Parathyroid adenoma (tissue), 2 donors: ENCODE measurements around the gene TTN.

ENCODE experiments used
- H2AFZ ChIP-seq: fragments of 300-600 bp; sonication (generic); one replicate; pipeline ENCODE4 v1.7.0; 2017; ENCODE audit warnings: antibody characterized with exemption, mild to moderate bottlenecking
- H3K27ac ChIP-seq: fragments of 300-600 bp; sonication (generic); one replicate; pipeline ENCODE4 v1.7.0; 2017
- H3K27me3 ChIP-seq: fragments of 300-600 bp; sonication (generic); one replicate; pipeline ENCODE4 v1.7.0; 2017; ENCODE audit warnings: low read length; ENCODE audit not compliant: control insufficient read depth, insufficient read depth
- H3K36me3 ChIP-seq: fragments of 300-600 bp; sonication (generic); one replicate; pipeline ENCODE4 v1.7.0; 2017; ENCODE audit warnings: low read length; ENCODE audit not compliant: control insufficient read depth, insufficient read depth
- H3K4me1 ChIP-seq: fragments of 300-600 bp; sonication (generic); one replicate; pipeline ENCODE4 v1.7.0; 2017; ENCODE audit warnings: control low read depth
- H3K4me2 ChIP-seq: fragments of 300-600 bp; sonication (generic); one replicate; pipeline ENCODE4 v1.7.0; 2017; ENCODE audit warnings: low read length
- H3K4me3 ChIP-seq: fragments of 300-600 bp; sonication (generic); one replicate; pipeline ENCODE4 v1.7.0; 2017; ENCODE audit warnings: low read depth, low read length
- H3K79me2 ChIP-seq: fragments of 300-600 bp; sonication (generic); one replicate; pipeline ENCODE4 v1.7.0; 2017; ENCODE audit warnings: control low read depth
- H3K9ac ChIP-seq: fragments of 300-600 bp; sonication (generic); one replicate; pipeline ENCODE4 v1.7.0; 2017; ENCODE audit warnings: mild to moderate bottlenecking
- H3K9me3 ChIP-seq: fragments of 300-600 bp; sonication (generic); one replicate; pipeline ENCODE4 v1.7.0; 2017; ENCODE audit warnings: low read length; ENCODE audit not compliant: control insufficient read depth
- TF ChIP-seq, protein P1 (sequence below): fragments of 300-600 bp; sonication (generic); IDR thresholded peaks from one replicate; pipeline ENCODE4 v1.7.0; 2017; ENCODE audit warnings: antibody characterized with exemption, mild to moderate bottlenecking
- donor health status: primary hyperparathyroidism.

TTN gene

DNA sequence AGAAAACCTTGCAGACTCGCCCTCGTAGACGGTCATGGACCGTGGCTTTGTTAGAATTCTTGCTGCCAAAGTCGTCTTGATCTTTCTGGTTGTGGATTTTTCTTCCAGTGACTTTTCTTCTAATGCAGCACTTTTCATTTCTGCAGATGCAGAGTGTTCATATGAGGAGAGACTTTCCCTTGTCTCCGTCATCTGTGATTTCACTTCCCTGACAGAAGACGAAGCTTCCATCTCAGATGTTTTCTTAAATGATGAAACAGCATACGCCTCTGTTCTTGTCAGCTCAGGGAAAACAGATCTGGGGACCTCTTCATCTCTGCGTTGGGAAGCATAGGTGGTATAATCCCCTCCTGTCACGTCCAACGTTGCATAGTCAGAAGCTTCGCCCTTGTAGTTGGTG lies 276.1 kb downstream of the TTN start:
- Histone ChIP-seq H3K27ac (no peak overlapping the region), H3K9me3 (no peaks in the 10 kb centered on the region), H3K4me2 (no peak overlapping the region), H3K27me3 (no peaks in the 10 kb centered on the region), H2AFZ (no peak overlapping the region), H3K4me3 (no peak overlapping the region), H3K9ac (no peak overlapping the region), H3K79me2 (no peaks in the 10 kb centered on the region), H3K36me3 (no peaks in the 10 kb centered on the region), H3K4me1 (no peaks in the 10 kb centered on the region)
- TF ChIP-seq, protein P1, sequence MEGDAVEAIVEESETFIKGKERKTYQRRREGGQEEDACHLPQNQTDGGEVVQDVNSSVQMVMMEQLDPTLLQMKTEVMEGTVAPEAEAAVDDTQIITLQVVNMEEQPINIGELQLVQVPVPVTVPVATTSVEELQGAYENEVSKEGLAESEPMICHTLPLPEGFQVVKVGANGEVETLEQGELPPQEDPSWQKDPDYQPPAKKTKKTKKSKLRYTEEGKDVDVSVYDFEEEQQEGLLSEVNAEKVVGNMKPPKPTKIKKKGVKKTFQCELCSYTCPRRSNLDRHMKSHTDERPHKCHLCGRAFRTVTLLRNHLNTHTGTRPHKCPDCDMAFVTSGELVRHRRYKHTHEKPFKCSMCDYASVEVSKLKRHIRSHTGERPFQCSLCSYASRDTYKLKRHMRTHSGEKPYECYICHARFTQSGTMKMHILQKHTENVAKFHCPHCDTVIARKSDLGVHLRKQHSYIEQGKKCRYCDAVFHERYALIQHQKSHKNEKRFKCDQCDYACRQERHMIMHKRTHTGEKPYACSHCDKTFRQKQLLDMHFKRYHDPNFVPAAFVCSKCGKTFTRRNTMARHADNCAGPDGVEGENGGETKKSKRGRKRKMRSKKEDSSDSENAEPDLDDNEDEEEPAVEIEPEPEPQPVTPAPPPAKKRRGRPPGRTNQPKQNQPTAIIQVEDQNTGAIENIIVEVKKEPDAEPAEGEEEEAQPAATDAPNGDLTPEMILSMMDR: no peak

DNA sequence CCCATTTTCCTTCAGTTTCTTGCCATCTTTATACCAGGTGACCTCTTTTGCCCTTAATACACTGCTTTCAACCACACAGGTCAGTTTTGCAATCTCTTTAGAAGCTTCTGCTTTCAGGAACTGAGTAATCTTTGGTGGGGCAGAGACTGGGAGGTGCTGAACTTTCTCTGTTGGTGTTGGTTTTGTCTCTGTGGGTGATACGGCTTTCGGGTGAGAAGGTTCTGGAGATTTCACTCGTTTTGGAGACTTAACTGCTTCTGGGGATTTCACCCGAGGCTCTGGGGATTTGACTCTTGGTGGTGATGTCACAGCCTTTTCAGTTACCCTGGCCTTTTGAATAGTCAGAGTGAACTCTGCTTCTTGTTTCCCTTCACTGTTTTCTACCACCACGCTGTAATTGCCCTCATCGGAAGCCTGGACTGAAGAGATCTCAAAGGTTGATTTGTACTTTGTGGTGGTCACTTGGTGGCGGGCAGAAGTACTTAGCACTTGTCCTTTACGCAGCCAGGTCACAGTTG lies 276.5 kb downstream of the TTN start:
- TF ChIP-seq, protein P1: no peak
- H3K9ac ChIP-seq: no peak overlapping the region
- H3K36me3 ChIP-seq: no peaks in the 10 kb centered on the region
- no peaks in the 10 kb centered on the region for H3K9me3 ChIP-seq
- no peaks in the 10 kb centered on the region for H3K4me1 ChIP-seq
- no peak overlapping the region for H3K4me3 ChIP-seq
- no peak overlapping the region for H3K4me2 ChIP-seq
- no peak overlapping the region for H3K27ac ChIP-seq
- H3K27me3 ChIP-seq: no peaks in the 10 kb centered on the region
- no peak overlapping the region for H2AFZ ChIP-seq
- H3K79me2 ChIP-seq: no peaks in the 10 kb centered on the region

- no peaks in the 10 kb centered on the region for H3K36me3 ChIP-seq
- no peaks in the 10 kb centered on the region for H3K4me1 ChIP-seq
- no peak overlapping the region for H3K4me3 ChIP-seq
- no peak overlapping the region for H3K27ac ChIP-seq
- no peak overlapping the region for H3K9ac ChIP-seq
- no peaks in the 10 kb centered on the region for H3K27me3 ChIP-seq
- H3K9me3 ChIP-seq: no peaks in the 10 kb centered on the region
- TF ChIP-seq, protein P1: no peak
- H2AFZ ChIP-seq: no peak overlapping the region
- no peaks in the 10 kb centered on the region for H3K79me2 ChIP-seq
- H3K4me2 ChIP-seq: no peak overlapping the region
Observed at GRCh38 chr2:178530131-178530530, 277.1 kb downstream of the TTN start.

DNA sequence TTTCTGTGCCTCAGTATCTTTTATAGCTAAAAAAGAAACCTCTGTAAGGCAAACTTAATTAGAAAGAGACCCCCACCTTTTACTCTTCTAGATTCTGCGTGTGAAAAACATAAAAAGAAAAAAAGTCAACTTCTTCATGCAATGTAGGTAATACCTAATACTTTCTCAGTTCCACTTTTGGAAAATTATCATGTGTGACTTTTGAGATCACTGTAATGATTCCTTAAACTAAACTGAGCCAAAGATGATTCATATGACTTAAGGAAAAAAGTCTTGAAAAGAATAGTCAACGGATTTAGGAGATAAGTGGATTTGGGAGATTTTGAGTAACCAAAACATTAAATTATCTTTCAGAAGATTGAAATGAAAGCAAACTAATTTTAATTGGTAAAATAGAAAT lies 278.0 kb downstream of the TTN start:
- no peaks in the 10 kb centered on the region for H3K4me1 ChIP-seq
- TF ChIP-seq, protein P1: no peak
- no peak overlapping the region for H3K27ac ChIP-seq
- H3K9ac ChIP-seq: no peak overlapping the region
- no peak overlapping the region for H3K4me2 ChIP-seq
- H3K9me3 ChIP-seq: no peaks in the 10 kb centered on the region
- H3K4me3 ChIP-seq: no peak overlapping the region
- H2AFZ ChIP-seq: no peak overlapping the region
- H3K27me3 ChIP-seq: no peaks in the 10 kb centered on the region
- no peaks in the 10 kb centered on the region for H3K36me3 ChIP-seq
- H3K79me2 ChIP-seq: no peaks in the 10 kb centered on the region

DNA sequence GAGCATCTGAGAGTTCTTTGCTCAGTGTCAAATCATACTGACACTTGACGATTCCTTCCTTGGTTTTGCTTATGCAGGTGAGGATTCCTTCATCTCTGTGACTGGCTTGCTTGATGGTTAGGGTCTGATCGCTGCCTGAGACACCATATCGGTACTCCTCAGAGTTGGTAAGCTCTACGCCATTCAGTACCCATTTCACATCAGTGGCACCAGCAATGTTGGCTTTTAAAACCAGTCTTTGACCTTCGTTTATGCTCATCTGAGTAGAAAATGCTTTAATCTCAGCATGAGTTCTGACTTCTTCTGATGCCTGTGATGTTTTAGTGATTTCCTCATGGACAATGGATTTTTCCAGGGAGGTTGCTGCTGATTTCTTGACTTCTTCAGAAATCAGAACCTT lies 278.6 kb downstream of the TTN start:
- Histone ChIP-seq H3K9ac (no peak overlapping the region), H3K4me2 (no peak overlapping the region), H3K36me3 (no peaks in the 10 kb centered on the region), H3K4me1 (no peaks in the 10 kb centered on the region), H3K9me3 (no peaks in the 10 kb centered on the region), H2AFZ (no peak overlapping the region), H3K4me3 (no peak overlapping the region), H3K27me3 (no peaks in the 10 kb centered on the region), H3K79me2 (no peaks in the 10 kb centered on the region), H3K27ac (no peak overlapping the region)
- TF ChIP-seq, protein P1: no peak
